ENCODE measurements around the gene SERPINE3.

SERPINE3 gene

GRCh38 chr13:51370811-51371210 is 31.3 kb downstream of the SERPINE3 start:
- Histone ChIP-seq H3K27me3 (ENCODE audit: control insufficient read depth, insufficient read depth, low read length) (no peaks in the 10 kb centered on the region), H3K9me3 (ENCODE audit: control insufficient read depth, insufficient read depth, low read length) (no peaks in the 10 kb centered on the region), H3K4me1 (ENCODE audit: control insufficient read depth, insufficient read depth, low read length) (peaks cover 6% of the 10 kb centered on the region), H3K4me3 (ENCODE audit: low read depth, low read length) (no peak overlapping the region), H3K9ac (ENCODE audit: low read depth, low read length) (no peak overlapping the region), H3K36me3 (ENCODE audit: control insufficient read depth, insufficient read depth, low read length) (peaks cover 8% of the 10 kb centered on the region)

GRCh38 chr13:51371768-51372399 is 32.4 kb downstream of the SERPINE3 start:
- Histone ChIP-seq H3K4me3 (ENCODE audit: low read depth, low read length) (no peak overlapping the region), H3K36me3 (ENCODE audit: control insufficient read depth, insufficient read depth, low read length) (peaks cover 8% of the 10 kb centered on the region), H3K4me1 (ENCODE audit: control insufficient read depth, insufficient read depth, low read length) (peaks cover 6% of the 10 kb centered on the region), H3K9me3 (ENCODE audit: control insufficient read depth, insufficient read depth, low read length) (no peaks in the 10 kb centered on the region), H3K27me3 (ENCODE audit: control insufficient read depth, insufficient read depth, low read length) (no peaks in the 10 kb centered on the region), H3K9ac (ENCODE audit: low read depth, low read length) (no peak overlapping the region)

GRCh38 chr13:51373451-51373850 is 34.0 kb downstream of the SERPINE3 start:
- Histone ChIP-seq H3K4me3 (ENCODE audit: low read depth, low read length) (no peak overlapping the region), H3K36me3 (ENCODE audit: control insufficient read depth, insufficient read depth, low read length) (peaks cover 8% of the 10 kb centered on the region), H3K4me1 (ENCODE audit: control insufficient read depth, insufficient read depth, low read length) (peaks cover 6% of the 10 kb centered on the region), H3K9me3 (ENCODE audit: control insufficient read depth, insufficient read depth, low read length) (no peaks in the 10 kb centered on the region), H3K9ac (ENCODE audit: low read depth, low read length) (no peak overlapping the region), H3K27me3 (ENCODE audit: control insufficient read depth, insufficient read depth, low read length) (no peaks in the 10 kb centered on the region)

- no peaks in the 10 kb centered on the region for H3K36me3 ChIP-seq (ENCODE audit: control insufficient read depth, insufficient read depth, low read length)
- H3K4me3 ChIP-seq (ENCODE audit: low read depth, low read length), result no peak overlapping the region
- no peaks in the 10 kb centered on the region for H3K4me1 ChIP-seq (ENCODE audit: control insufficient read depth, insufficient read depth, low read length)
- no peaks in the 10 kb centered on the region for H3K9me3 ChIP-seq (ENCODE audit: control insufficient read depth, insufficient read depth, low read length)
- no peaks in the 10 kb centered on the region for H3K27me3 ChIP-seq (ENCODE audit: control insufficient read depth, insufficient read depth, low read length)
- no peak overlapping the region for H3K9ac ChIP-seq (ENCODE audit: low read depth, low read length)
Observed at GRCh38 chr13:51380269-51380668, 40.8 kb downstream of the SERPINE3 start.

- H3K9me3 ChIP-seq (ENCODE audit: control insufficient read depth, insufficient read depth, low read length), result no peaks in the 10 kb centered on the region
- no peaks in the 10 kb centered on the region for H3K36me3 ChIP-seq (ENCODE audit: control insufficient read depth, insufficient read depth, low read length)
- no peaks in the 10 kb centered on the region for H3K4me1 ChIP-seq (ENCODE audit: control insufficient read depth, insufficient read depth, low read length)
- no peak overlapping the region for H3K4me3 ChIP-seq (ENCODE audit: low read depth, low read length)
- no peaks in the 10 kb centered on the region for H3K27me3 ChIP-seq (ENCODE audit: control insufficient read depth, insufficient read depth, low read length)
- H3K9ac ChIP-seq (ENCODE audit: low read depth, low read length), result no peak overlapping the region
Observed at GRCh38 chr13:51385114-51385513, 45.6 kb downstream of the SERPINE3 start.

GRCh38 chr13:51394724-51395123 is 55.2 kb downstream of the SERPINE3 start:
- Histone ChIP-seq H3K36me3 (ENCODE audit: control insufficient read depth, insufficient read depth, low read length) (no peaks in the 10 kb centered on the region), H3K4me3 (ENCODE audit: low read depth, low read length) (no peak overlapping the region), H3K27me3 (ENCODE audit: control insufficient read depth, insufficient read depth, low read length) (no peaks in the 10 kb centered on the region), H3K9ac (ENCODE audit: low read depth, low read length) (no peak overlapping the region), H3K9me3 (ENCODE audit: control insufficient read depth, insufficient read depth, low read length) (no peaks in the 10 kb centered on the region), H3K4me1 (ENCODE audit: control insufficient read depth, insufficient read depth, low read length) (peaks cover 3% of the 10 kb centered on the region)

- Histone ChIP-seq H3K9ac (ENCODE audit: low read depth, low read length) (no peak overlapping the region), H3K9me3 (ENCODE audit: control insufficient read depth, insufficient read depth, low read length) (no peaks in the 10 kb centered on the region), H3K4me3 (ENCODE audit: low read depth, low read length) (no peak overlapping the region), H3K36me3 (ENCODE audit: control insufficient read depth, insufficient read depth, low read length) (no peaks in the 10 kb centered on the region), H3K4me1 (ENCODE audit: control insufficient read depth, insufficient read depth, low read length) (peaks cover 3% of the 10 kb centered on the region), H3K27me3 (ENCODE audit: control insufficient read depth, insufficient read depth, low read length) (no peaks in the 10 kb centered on the region)
Observed at GRCh38 chr13:51396352-51396751, 56.9 kb downstream of the SERPINE3 start.

- no peaks in the 10 kb centered on the region for H3K36me3 ChIP-seq (ENCODE audit: control insufficient read depth, insufficient read depth, low read length)
- no peak overlapping the region for H3K9ac ChIP-seq (ENCODE audit: low read depth, low read length)
- no peak overlapping the region for H3K4me3 ChIP-seq (ENCODE audit: low read depth, low read length)
- no peaks in the 10 kb centered on the region for H3K27me3 ChIP-seq (ENCODE audit: control insufficient read depth, insufficient read depth, low read length)
- peaks cover 3% of the 10 kb centered on the region for H3K4me1 ChIP-seq (ENCODE audit: control insufficient read depth, insufficient read depth, low read length)
- no peaks in the 10 kb centered on the region for H3K9me3 ChIP-seq (ENCODE audit: control insufficient read depth, insufficient read depth, low read length)
Observed at GRCh38 chr13:51397262-51397941, 57.9 kb downstream of the SERPINE3 start.

- Histone ChIP-seq H3K9ac (ENCODE audit: low read depth, low read length) (no peak overlapping the region), H3K4me3 (ENCODE audit: low read depth, low read length) (no peak overlapping the region), H3K27me3 (ENCODE audit: control insufficient read depth, insufficient read depth, low read length) (no peaks in the 10 kb centered on the region), H3K9me3 (ENCODE audit: control insufficient read depth, insufficient read depth, low read length) (no peaks in the 10 kb centered on the region), H3K4me1 (ENCODE audit: control insufficient read depth, insufficient read depth, low read length) (no peaks in the 10 kb centered on the region), H3K36me3 (ENCODE audit: control insufficient read depth, insufficient read depth, low read length) (no peaks in the 10 kb centered on the region)
Observed at GRCh38 chr13:51405176-51405575, 65.7 kb downstream of the SERPINE3 start.

GRCh38 chr13:51412431-51412830 is 72.9 kb downstream of the SERPINE3 start:
- H3K36me3 ChIP-seq (ENCODE audit: control insufficient read depth, insufficient read depth, low read length), result no peaks in the 10 kb centered on the region
- no peak overlapping the region for H3K4me3 ChIP-seq (ENCODE audit: low read depth, low read length)

More at GRCh38 chr13:51412431-51412830, 72.9 kb downstream of the SERPINE3 start:
- Histone ChIP-seq H3K4me1 (ENCODE audit: control insufficient read depth, insufficient read depth, low read length) (no peaks in the 10 kb centered on the region), H3K27me3 (ENCODE audit: control insufficient read depth, insufficient read depth, low read length) (no peaks in the 10 kb centered on the region), H3K9me3 (ENCODE audit: control insufficient read depth, insufficient read depth, low read length) (no peaks in the 10 kb centered on the region), H3K9ac (ENCODE audit: low read depth, low read length) (no peak overlapping the region)
